Activated T-helper 1 cell treated with anti-CD3 and anti-CD28 coated beads, Interleukin-12 subunit alpha, Interleukin-12 subunit beta, Interleukin-2, Interleukin-4 antibody, amounts not matched to agents 30 ng/mL and 10 ng/mL and 1 ng/mL, durations not matched to agents 14 hours and 24 hours and 36 hours (primary cell): ENCODE results near the gene GLIS2. TPM values are rescaled to one million over a fixed set of nuclear protein-coding genes. Genes with fewer than 3 reads are reported as not detected.

Source experiments
- DNase-seq: peaks from one replicate; pipeline ENCODE4 v3.0.0; 2021; ENCODE audit warnings: low spot score
- H3K27ac Mint-ChIP-seq: one replicate; pipeline ENCODE4 v1.8.0; 2021; ENCODE audit warnings: mild to moderate bottlenecking, mixed read lengths
- H3K27me3 Mint-ChIP-seq: one replicate; pipeline ENCODE4 v1.8.0; 2022; ENCODE audit warnings: mild to moderate bottlenecking, moderate library complexity, mixed read lengths; ENCODE audit not compliant: insufficient read depth
- H3K36me3 Mint-ChIP-seq: one replicate; pipeline ENCODE4 v1.8.0; 2021; ENCODE audit warnings: low read depth, mixed read lengths
- H3K4me1 Mint-ChIP-seq: one replicate; pipeline ENCODE4 v1.8.0; 2021; ENCODE audit warnings: low read depth, mixed read lengths
- H3K4me3 Mint-ChIP-seq: one replicate; pipeline ENCODE4 v1.8.0; 2021; ENCODE audit warnings: mild to moderate bottlenecking, moderate library complexity, mixed read lengths
- H3K9me3 Mint-ChIP-seq: one replicate; pipeline ENCODE4 v1.8.0; 2021; ENCODE audit warnings: mixed read lengths
- intact Hi-C: fragments of 100-400 bp; cut with micrococcal nuclease; formaldehyde crosslinking; loops from one replicate; pipeline ENCODE4 v1.15.1; 2024
- total RNA-seq: library from RNA; stranded (reverse); gene quantifications from 2 replicates; pipeline ENCODE4 v1.2.3, GENCODE V29; 2022

GLIS2 gene
- total RNA-seq, 1 donor from 2014 or later = 0.54 TPM

DNA sequence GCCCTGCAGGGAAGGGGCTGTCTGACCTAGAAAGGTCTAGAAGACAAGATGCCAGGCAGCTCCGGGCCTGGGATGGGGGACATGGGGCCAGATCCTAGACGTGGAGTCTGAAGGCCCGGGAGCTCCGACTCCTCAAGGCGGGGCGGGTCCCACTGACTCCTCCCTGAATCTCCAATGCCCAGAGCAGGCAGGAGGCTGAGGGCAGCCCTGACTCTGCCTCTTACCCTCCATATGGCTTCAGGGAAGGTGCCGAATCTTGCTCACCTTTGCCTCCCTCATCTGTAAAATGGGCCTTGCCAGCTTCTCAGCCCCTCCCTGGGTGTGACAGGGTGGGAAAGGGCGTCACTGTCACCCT lies 70.6 kb downstream of the GLIS2 start:
- peaks cover 10% of the 10 kb centered on the region for H3K36me3 Mint-ChIP-seq
- no peak overlapping the region for H3K27ac Mint-ChIP-seq
- intact Hi-C loops = no loop called here
- no peak for DNase-seq
- H3K4me1 Mint-ChIP-seq = no peaks in the 10 kb centered on the region
- no peaks in the 10 kb centered on the region for H3K27me3 Mint-ChIP-seq
- H3K9me3 Mint-ChIP-seq = no peaks in the 10 kb centered on the region
- no peak overlapping the region for H3K4me3 Mint-ChIP-seq

DNA sequence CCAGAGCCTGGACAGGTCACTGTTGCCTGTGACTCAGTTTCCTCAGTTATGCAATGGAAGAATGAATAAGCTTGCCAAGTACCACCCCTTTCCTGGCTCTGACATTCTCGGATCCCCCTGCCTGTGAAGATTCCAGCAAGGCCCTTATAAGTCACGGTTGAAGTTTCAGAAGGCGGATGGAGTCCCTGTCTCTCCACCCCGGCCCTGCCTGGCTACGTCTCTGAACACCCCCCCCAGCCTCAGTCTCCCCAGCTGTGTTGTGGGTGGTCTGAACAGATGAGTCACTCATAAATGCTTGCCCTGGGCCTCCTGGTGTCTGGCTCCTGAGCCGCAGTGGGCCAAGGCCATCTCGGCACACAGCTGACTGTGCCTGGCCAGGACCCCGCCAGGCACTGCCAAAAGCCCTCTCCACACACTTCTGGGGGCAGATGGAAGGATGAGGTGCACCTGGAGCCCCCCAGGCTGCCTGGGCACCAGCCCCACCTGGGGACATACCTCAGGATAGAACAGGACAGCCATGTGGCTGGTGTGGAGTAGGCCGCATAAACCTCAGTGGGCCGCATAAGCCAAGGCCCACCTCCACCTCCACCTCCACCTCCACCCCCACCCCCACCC lies 71.2 kb downstream of the GLIS2 start:
- no peak overlapping the region for H3K4me3 Mint-ChIP-seq
- H3K36me3 Mint-ChIP-seq = peaks cover 10% of the 10 kb centered on the region
- no peaks in the 10 kb centered on the region for H3K27me3 Mint-ChIP-seq
- no peaks in the 10 kb centered on the region for H3K4me1 Mint-ChIP-seq
- no peak for DNase-seq
- no peaks in the 10 kb centered on the region for H3K9me3 Mint-ChIP-seq
- no peak overlapping the region for H3K27ac Mint-ChIP-seq
- intact Hi-C loops = no loop called here

DNA sequence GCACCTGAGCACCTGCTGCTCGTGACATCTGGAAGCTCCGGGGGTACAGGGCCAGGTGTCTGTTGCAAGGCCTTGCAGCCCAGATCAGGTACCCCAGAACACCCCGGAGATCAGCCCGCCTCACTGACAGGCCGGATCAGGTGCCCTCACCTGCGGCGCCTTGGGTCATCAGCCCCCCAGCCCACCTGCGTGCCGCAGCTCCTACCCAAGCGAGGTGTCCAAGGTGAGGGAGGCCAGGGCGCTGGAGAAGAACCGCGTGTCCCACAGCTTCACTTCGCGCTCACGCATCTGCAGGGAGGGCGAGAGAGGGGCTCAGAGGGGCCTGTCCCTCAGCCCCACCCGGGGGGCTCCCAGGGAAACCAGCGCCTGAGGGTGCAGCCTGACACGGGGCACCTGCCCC lies 71.9 kb downstream of the GLIS2 start:
- no peaks in the 10 kb centered on the region for H3K27me3 Mint-ChIP-seq
- intact Hi-C loops = no loop called here
- peaks cover 10% of the 10 kb centered on the region for H3K36me3 Mint-ChIP-seq
- H3K4me1 Mint-ChIP-seq = no peaks in the 10 kb centered on the region
- H3K4me3 Mint-ChIP-seq = no peak overlapping the region
- no peak overlapping the region for H3K27ac Mint-ChIP-seq
- no peak for DNase-seq
- no peaks in the 10 kb centered on the region for H3K9me3 Mint-ChIP-seq

DNA sequence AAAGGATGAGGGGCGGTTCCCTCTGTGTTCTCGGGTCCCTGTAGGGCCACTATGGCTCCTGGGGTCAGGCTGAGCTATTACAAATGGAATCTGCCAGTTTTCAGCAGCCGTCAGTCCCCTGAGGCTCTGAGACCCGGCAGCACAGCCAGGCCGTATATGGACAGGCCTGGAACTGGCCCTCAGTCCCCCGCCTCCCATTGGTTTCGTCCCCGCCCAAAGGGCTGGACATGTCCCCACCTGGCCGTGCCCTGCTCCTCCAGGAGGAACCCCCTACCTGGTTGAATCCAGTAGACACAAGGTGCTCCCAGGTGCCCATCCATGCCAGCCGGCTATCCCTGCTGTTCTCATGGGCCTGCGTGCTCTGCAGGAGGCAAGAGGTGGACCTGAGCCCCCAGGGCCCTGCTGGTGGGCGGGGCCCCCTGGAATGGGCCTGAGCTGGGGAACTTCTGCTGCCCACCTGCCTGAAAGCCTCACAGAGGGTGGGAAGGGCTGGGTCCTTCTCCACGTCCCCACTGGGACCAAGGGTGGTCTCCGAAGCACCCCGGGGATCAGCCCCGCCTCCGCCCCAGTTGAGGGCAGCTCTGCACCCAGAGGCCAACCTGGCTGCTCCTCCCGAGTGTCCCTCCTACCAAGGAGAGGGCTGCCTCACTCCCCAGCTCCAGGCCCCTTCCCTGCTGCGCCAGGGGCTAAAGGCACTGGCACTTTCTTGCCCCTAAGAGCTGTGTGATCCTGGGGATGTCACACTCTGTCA lies 72.6 kb downstream of the GLIS2 start:
- Mint-ChIP-seq H3K27ac (no peak overlapping the region), H3K9me3 (no peaks in the 10 kb centered on the region), H3K4me3 (no peak overlapping the region), H3K27me3 (no peaks in the 10 kb centered on the region), H3K4me1 (no peaks in the 10 kb centered on the region), H3K36me3 (peaks cover 10% of the 10 kb centered on the region)
- no peak for DNase-seq
- intact Hi-C loops = no loop called here

Other genes starting within 250 kb of the GLIS2 start
- 9.4 and 9.7 TPM in 2 replicates for gene ADCY9, start 199.6 kb upstream of the GLIS2 start, total RNA-seq
- not detected in 2 replicates for gene SRL, start 74.0 kb upstream of the GLIS2 start, total RNA-seq
- gene TFAP4, start 43.0 kb upstream of the GLIS2 start, total RNA-seq = 48.3 and 49.2 TPM in 2 replicates
- gene PAM16, start 35.3 kb downstream of the GLIS2 start, total RNA-seq = 91.5 and 106 TPM in 2 replicates
- 0.18 TPM in 1 of 2 replicates, not detected in the other for gene VASN, start 55.8 kb downstream of the GLIS2 start, total RNA-seq
- gene CORO7, start 100.5 kb downstream of the GLIS2 start, total RNA-seq = 87.9 and 90.8 TPM in 2 replicates
- gene DNAJA3, start 109.8 kb downstream of the GLIS2 start, total RNA-seq = 103 and 107 TPM in 2 replicates
- gene NMRAL1, start 158.6 kb downstream of the GLIS2 start, total RNA-seq = 21.7 and 25.0 TPM in 2 replicates
- gene HMOX2, start 160.3 kb downstream of the GLIS2 start, total RNA-seq = 64.7 and 68.4 TPM in 2 replicates
- 61.6 and 62.7 TPM in 2 replicates for gene CDIP1, start 222.7 kb downstream of the GLIS2 start, total RNA-seq
- gene C16orf96, start 240.3 kb downstream of the GLIS2 start, total RNA-seq = 0.17 TPM in 1 of 2 replicates, not detected in the other